Stimulated activated CD4-positive, alpha-beta T cell treated with anti-CD3 and anti-CD28 coated beads, Interleukin-12 subunit alpha, Interleukin-12 subunit beta, amount 100 ng/mL, for 48 hours (primary cell): ENCODE data around the gene PIEZO1.
A peak's percentile ranks its signal among the peaks of the same experiment; 100 is the strongest.

ENCODE experiments used
- DNase-seq, 3 donors: peaks; one replicate each; pipeline ENCODE4 v3.0.0-alpha.2; 2020; ENCODE audit warnings: low read depth in 2 of 3, low spot score in 1 of 3

Gene PIEZO1

DNA sequence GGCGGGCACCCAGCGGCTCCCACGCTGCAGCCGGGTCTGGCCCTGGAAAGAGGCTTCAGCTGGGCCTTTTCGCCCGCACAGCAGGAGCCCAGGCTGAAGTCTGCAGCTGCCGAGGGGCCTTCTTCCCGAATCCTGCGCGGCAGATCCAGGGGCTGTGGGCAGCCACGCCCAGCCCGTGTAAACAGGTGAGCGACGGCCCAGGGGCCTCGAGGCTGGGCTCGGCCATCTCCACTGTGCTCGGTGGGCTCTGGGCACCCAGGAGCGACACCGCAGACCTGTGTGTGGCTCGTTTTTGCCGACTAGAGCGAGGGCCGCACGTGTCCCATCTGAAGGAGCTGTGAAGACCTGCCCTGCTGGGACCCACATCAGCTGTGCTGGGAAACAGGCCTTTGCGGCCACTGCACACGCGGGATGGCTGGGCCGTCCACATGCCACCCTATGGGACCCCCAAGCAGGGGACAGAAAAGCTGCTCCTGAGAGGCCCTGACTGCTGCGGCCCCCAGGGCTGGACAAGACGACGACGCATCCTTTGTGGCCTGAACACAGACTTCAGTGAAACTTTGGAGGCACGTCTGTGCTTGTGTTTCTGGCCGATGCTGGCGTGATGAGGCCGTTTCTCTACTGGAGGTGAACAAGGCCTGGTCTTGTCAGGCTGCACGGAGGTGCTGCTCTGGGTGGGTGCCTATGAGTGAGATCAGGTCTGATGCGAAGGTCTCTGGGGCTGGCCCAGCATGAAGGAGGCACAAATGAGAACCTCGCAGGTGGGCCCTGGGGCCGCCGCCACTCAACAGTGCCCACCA, 31.9 kb upstream of the PIEZO1 start:
- DNase-seq, result no peak

GRCh38 chr16:88815901-88816589, 31.0 kb upstream of the PIEZO1 start:
- DNase-seq, result no peak

- DNase-seq, result no peak
These were observed 30.2 kb upstream of the PIEZO1 start for GRCh38 chr16:88815227-88815626.

DNA sequence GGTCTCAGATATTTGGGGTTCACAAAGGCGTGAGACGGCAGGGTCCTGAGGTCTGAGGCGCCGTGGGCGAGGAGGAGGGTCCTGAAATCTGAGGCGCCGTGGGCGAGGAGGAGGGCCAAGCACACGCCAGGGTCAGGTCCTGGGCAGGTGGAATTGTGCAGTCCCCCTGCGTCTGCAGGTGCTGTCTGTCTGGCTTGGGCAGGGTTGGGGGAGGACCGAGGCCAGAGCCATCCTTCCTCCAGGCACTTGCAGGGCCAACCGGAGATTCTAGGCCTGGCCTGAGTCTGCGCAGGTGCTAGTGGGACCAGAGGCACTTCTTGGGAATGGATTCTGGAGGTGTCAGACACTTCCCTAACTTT, 29.1 kb upstream of the PIEZO1 start:
- no peak for DNase-seq

DNA sequence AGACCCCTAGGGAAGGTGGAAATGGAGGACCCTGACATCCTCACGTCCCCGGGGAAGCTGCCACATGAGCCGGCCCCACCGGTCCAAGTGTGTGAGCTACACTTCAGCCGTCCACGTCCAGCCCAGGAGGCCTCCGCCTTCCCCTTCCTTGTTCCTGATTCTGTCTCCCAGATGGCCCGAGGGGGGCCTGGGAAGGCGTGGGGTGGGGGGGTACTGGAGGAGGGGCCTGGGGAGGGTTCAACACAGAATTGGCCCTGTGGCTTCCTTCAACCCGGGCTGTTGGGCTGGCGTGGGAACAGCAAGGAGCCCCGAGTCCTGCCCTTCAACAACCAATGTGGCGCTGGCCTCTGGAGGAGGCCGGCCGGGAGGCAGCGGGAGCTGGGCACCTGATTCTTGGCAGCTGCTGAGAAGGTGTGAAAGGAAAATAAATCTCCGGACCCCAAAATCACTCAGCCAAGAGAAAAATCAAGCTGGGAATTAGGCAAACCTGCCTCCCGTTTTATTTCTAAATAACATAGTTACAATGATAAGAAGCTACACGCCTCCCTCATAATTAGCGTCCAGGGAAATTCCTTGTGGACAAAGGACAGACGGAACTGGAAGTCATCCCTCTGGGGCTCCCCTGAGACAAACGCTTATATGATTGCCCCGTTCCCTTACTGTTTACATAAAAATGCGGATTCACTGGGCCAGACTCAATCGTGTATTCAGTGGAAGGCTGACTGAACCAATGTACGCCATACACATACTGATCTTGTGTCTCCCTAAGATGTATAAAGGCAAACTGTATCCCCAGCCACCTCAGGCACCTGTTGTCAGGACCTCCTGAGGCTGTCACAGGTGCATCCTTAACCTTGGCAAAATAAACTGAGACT, 28.5 kb upstream of the PIEZO1 start:
- no peak for DNase-seq

DNA sequence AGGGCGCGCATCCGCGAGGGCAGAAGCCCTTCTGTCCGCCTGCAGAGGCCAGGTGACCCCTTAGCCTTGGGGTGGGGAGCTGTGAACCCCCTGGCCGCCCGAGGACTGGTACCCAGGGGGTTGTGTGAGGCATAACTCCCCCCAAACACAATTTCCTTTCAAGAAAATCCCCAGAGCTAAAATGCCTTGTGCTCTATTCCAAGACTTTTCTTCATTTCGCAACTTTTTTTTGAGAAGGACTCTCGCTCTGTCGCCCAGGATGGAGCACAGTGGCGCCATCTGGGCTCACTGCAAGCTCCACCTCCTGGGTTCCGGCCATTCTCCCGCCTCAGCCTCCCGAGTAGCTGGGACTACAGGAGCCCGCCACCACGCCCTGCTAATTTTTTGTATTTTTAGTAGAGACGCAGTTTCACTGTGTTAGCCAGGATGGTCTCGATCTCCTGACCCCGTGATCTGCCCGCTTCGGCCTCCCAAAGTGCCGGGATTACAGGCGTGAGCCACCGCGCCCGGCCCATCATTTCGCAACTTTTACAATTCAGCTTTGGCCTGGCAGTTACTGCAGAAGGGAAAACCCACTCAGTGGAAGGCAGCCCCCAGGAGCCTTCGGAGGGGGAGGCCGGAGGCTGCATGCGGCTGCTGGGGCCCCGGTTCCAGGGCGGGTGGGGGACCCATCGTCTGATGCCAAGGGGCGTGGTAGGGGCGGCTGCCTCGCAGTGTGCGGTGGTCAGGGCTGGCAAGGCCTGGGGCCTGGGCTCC, 27.7 kb upstream of the PIEZO1 start:
- no peak for DNase-seq

DNA sequence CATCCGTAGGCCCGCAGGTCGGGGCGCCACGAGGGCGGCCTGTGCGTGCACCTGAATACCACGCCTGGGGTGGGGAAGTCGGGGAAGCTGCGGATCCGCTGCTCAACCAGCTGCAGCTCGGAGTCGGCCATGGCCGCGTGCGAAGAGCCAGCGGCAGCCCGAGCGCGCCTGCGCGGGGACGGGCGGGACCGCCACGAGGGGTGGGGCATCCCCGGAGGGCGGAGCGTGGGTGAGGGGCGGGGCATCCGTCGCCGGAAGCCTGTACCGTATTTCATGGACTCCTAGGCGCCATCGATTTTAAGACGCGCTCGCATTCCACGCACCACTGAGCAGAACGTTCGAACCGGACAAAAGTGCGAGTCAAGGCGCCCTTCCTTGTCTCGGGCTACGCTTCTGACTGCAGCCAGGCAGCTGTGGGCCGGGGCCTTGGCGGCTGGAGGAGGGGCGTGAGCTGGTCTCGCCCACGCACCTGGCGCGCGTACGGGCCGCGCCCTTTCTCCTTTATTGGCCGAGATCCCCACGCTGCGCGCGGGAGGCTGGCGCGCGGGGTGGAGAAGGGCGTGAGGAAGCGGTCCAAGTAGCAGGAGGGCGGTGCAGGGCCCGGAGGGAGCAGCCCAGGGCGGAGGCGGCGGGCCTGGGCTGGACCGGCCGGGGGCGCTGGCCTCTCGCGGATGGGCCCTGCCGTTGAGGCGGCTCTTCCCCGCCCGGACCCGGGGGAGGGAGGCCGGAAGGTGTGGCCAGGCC, 26.9 kb upstream of the PIEZO1 start, which contains the start of gene APRT:
Gene APRT, minus strand, starts transcription at position 160 of the 744 bp plus-strand sequence. Its CDS starts 29 bp downstream, at position 131.
- DNase-seq, result peak; percentile 95 to 99 (median 96)

DNA sequence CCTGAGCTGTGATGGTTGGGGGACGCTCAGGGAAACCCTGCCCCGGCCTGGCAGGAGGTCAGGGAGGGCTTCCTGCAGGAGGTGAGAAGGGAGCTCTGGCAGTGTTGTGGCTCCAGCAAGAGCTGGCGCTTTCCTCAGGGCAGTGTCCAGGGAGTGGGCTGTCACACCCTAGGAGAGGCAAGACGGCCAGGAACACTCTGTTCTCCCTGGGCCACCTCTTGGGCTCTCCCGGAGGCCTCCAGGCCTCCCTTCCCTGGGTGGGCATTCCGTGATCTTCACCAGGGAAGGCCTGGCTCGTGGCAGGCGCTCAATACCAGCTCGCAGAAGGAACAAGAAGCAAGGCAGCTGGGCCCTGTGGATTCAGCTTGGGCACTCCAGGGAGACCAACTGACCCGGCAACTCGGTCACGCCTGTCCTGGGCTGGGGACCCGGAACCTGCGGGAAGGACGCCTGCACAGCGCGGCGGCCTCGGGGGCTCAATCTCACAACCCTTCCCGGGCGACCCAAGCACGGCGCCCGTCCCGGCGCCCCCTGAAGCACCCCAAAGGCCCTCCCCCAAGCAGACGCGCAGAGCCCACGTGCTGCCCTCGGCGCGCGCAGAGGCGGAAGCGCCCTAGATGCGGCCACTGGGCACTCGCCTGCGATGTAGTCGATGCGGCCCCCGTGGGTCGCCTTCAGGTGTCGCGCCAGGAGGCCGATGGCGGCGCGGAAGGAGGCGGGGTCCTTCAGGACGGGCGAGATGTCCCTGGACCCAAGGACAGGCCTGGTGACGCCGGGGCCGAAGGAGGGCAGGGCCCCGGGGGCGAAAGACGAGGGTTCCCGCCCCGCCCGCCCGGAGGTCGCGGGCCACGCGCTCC, 26.1 kb upstream of the PIEZO1 start:
- DNase-seq, result peak in 1 of 3 donors; percentile 52

DNA sequence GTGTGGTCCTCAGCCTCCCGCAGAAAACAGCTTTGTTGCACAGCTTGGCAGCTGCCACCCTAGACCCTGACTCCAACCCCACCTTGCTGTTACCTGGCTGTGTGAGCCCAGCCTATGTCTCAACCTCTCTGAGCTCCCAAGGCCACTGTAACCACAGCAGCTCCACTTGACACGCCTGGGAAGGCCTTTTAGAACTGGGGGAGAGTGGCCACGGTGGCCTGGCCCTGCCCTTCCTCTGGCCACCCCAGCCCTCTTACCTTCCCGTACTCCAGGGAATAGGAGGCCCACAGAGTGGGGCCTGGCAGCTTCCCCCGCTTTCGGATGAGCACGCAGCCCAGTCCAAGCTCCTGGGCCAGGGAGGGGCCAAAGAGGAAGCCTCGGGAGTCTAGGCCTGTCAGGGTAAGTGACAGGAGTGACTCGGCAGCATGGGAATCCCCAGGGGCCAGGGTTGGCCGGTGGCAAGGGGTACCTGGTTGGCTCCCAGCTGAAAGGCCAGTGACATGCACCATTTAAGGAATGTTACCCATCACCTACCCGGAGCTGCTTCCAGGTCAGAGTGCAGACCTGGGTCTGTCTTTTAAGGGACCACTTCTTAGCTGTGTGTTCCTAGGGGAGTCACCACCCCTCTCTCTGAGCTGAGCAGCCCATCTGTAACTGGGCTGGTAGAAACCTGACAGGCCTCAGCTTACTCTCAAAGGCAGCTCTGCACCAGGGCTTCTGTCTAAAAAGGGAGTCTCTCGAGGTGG, 25.3 kb upstream of the PIEZO1 start:
- DNase-seq, result peak in 1 of 3 donors; percentile 49

DNA sequence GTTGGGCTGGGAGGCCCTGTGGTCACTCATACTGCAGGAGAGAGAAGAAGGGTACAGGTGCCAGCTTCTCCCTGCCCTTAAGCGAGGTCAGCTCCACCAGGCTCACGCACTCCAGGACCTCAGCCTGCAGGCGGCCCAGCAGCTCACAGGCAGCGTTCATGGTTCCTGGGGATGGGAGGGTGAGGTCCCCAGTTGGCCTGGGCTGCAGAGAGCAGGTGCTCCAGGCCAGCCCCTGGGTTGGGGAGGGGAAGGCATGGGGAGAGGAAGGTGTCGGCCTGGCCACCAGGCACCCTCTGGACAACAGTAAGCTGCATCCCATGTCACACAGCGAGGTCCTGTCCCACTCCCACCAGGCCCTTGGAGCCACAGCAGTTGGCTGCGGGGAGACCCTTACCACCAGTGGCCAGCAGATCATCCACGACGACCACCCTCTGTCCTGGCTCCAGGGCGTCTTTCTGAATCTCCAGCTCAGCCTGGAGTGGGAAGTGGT, 24.7 kb upstream of the PIEZO1 start:
- no peak for DNase-seq

DNA sequence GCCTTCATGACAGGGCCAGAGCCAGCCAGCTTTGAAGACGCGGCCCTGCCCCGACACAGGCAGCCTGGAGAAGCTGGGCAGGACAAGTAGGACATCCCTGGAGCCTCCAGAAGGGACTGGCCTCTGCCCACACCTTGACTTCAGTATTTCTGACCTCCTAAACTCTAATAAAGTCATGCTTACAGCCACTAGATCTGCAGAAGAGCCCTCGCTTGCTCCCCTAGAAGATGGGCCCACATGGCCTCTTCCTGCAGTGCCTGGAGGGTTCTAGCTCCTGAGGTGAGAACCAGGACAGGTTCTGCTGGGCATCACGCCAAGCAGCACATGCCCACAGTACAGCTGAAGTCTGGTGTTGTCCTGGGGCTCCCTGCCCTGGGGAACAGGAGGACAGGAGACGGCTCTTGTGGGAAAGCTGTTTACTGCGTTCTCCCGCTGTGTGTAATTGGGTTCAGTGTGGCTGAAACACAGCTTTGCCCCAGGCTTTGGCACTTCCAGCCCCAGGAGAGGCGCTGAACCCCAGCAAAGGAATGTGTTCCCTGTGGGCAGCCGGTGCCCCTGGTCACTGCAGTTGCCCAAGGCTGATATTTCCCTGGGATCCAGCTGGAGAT, 24.2 kb upstream of the PIEZO1 start:
- no peak for DNase-seq

GRCh38 chr16:88807626-88808453, 22.8 kb upstream of the PIEZO1 start:
- DNase-seq, result no peak

DNA sequence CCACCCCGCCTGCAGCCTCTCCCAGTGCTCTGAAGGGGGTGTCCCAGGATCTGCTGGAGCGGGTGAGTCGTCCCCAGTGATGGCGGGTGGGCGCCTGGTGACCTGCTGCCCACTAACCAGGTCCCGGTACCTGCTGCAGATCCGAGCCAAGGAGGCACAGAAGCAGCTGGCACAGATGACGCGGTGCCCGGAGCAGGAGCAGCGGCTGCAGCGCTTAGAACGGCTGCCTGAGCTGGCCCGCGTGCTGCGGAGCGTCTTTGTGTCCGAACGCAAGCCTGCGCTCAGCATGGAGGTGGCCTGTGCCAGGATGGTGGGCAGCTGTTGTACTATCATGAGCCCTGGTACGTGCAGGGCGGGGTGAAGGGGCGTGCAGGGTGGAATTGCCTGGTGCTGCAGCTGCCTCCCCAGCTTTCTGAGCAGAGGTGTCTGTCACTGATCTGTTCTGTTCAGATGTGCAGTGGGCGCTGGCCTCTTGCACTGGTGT, 22.2 kb upstream of the PIEZO1 start:
- no peak for DNase-seq

DNA sequence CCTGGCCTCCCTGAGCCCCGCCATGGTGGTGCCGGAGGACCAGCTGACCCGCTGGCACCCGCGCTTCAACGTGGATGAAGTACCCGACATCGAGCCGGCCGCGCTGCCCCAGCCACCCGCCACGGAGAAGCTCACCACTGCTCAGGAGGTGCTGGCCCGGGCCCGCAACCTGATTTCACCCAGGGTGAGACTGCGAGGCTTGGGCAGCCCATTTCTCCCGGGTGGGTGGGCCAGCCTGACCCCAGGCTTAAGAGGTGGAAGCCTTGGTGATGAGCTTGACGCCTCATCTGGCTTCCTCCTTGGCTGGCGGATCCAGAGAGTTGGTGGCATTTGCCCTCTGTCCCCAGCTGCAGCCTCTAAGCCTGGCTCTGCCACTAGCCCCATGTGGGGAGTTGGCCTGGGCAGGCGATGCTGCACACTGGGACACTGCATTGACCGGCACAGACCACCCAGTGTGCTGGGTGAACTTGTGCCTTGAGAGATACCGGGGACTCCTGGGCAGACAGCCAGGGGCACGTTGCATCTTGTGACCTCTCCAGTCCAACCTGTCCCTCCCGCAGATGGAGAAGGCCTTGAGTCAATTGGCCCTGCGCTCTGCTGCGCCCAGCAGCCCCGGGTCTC, 21.6 kb upstream of the PIEZO1 start:
- DNase-seq, result no peak

DNA sequence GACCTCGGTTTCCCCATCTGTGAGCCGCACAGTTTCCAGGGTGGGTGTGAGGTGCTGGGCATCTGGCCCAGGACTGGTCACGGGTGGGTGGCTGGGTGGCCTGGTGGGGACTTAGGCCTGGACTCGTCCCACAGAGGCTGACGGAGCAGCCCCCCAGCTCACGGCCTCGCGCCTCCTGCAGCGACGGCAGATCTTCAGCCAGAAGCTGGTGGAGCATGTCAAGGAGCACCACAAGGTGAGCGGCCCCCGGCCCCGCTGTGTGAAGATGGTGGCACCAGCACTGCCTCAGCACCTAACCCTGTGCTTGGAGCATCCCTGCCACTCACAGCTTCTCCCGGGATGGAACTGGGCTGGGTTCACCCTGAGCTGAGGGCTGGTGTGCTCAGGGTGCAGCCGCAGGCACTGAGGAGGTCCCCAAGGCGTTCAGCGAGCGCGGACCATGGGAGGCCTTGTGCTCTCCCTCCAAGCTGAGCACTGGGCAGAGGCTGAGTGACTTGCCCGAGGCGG, 20.9 kb upstream of the PIEZO1 start:
- no peak for DNase-seq

- DNase-seq, result no peak
These were observed 20.3 kb upstream of the PIEZO1 start for GRCh38 chr16:88805340-88805715.
